NCI-H146 treated with DMSO at 0.1 percent for 48 hours (cell line): ENCODE data around the gene RABL3.
"Not testable (repeated sequence)": the region's sequence is repeated elsewhere in the genome, so short reads cannot be mapped to it uniquely, and the experiment has no call there.

Experiments
- DNase-seq: peaks from one replicate; lab custom pipeline; 2025; ENCODE audit not compliant: unreplicated experiment; lab: John Stamatoyannopoulos, UW

Gene RABL3

GRCh38 chr3:120745466-120745865 lies 3.1 kb upstream of the RABL3 start:
- DNase-seq: no peak

- DNase-seq: no peak
Observed at GRCh38 chr3:120743556-120744195, 1.4 kb upstream of the RABL3 start.

GRCh38 chr3:120742849-120743365 lies 591 bp upstream of the RABL3 start:
- DNase-seq: no peak

GRCh38 chr3:120741837-120742197 lies 499 bp downstream of the RABL3 start:
- no peak for DNase-seq

GRCh38 chr3:120741320-120741719 lies 996 bp downstream of the RABL3 start:
- no peak for DNase-seq

DNA sequence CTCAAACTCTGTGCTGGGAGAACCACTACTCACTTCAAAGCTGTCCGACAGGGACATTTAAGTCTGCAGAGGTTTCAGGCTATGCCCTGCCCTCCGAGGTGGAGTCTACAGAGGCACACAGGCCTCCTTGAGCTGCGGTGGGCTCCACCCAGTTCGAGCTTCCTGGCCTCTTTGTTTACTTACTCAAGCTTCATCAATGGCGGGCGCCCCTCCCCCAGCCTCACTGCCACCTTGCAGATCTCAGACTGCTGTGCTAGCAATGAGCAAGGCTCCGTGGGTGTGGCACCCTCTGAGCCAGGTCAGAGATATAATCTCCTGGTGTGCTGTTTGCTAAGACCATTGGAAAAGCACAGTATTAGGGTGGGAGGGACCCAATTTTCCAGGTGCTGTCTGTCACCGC lies 4.3 kb downstream of the RABL3 start:
- DNase-seq: not testable (repeated sequence)

- DNase-seq: no peak
Observed at GRCh38 chr3:120730576-120731542, 11.5 kb downstream of the RABL3 start.

- DNase-seq: no peak
Observed at GRCh38 chr3:120726791-120727190, 15.5 kb downstream of the RABL3 start.

GRCh38 chr3:120719167-120719834 lies 23.0 kb downstream of the RABL3 start:
- DNase-seq: not testable (repeated sequence)

DNA sequence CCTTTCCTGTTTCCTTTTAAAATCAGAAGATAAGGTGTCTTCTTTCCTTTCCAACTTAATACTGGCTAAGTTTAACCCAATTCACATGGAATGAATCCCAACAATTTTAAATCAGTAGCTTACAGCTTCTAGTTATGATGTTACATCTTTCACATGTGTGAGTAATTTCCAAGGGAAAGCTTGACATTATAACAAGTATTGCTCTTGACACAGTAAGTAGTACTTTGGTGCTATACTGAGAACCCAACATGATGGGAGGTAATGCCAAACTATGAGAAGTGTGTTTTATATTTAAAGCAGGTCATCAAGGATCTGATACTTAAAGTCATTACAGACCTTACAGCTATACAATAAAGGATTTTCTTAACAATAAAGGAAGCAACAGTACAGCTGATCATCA lies 29.1 kb downstream of the RABL3 start:
- DNase-seq: no peak

- DNase-seq: no peak
Observed at GRCh38 chr3:120710369-120710768, 31.9 kb downstream of the RABL3 start.

- no peak for DNase-seq
Observed at GRCh38 chr3:120708408-120708807, 33.9 kb downstream of the RABL3 start.

GRCh38 chr3:120706950-120707349 lies 35.4 kb downstream of the RABL3 start:
- DNase-seq: no peak

DNA sequence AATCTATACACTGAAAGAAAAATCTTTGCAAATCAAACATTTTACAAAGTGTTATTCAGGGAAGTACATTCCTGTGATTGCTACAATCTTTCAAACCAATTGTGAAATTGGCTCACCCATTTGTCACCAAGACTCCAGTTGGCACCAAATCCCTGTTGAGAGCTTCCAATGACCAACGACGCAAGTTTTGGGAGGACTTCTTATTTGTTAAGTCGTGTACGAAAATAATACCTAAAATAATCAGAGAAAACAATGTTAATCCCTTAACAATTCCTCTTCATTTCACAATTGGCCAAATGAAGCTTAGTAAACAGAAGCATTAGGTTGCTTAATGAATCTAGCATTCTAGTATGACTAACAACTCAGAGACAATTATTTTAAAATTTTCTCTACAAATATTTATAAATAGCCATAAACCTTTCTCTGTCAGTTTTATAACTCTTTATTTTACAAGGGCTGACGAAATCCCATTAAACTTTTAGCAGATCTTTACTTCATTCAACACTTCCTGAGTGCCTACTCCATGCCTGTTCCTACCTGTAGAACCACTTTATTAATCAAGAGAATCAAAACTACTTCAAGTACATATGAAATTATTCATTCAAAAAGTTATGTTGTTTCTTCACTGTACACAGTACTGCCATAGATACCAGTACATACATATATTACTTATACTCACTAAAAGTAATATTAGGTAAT lies 36.3 kb downstream of the RABL3 start:
- DNase-seq: no peak

- no peak for DNase-seq
Observed at GRCh38 chr3:120699333-120699732, 43.0 kb downstream of the RABL3 start.

- DNase-seq: peak; percentile 82
Observed at GRCh38 chr3:120693439-120694171, 48.7 kb downstream of the RABL3 start.

DNA sequence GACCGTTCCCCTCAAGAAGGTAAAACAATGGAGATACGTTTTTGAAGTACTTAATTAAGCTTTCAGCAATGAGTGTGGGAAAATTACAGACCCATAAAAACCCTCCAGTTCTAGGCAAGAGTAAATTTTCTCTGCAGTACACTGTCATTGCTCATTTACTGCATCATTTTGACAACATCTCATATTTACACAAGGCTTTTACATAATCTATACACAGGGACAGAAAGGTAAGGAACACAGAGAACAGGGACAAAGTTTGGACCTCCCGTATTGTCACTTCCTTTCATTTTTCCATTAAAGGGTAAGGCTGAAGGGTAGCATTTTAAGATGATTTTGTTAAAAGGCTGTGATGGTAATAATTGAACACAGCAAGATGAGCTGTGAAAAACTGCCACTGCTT lies 52.9 kb downstream of the RABL3 start:
- no peak for DNase-seq

- no peak for DNase-seq
Observed at GRCh38 chr3:120688121-120688520, 54.2 kb downstream of the RABL3 start.

DNA sequence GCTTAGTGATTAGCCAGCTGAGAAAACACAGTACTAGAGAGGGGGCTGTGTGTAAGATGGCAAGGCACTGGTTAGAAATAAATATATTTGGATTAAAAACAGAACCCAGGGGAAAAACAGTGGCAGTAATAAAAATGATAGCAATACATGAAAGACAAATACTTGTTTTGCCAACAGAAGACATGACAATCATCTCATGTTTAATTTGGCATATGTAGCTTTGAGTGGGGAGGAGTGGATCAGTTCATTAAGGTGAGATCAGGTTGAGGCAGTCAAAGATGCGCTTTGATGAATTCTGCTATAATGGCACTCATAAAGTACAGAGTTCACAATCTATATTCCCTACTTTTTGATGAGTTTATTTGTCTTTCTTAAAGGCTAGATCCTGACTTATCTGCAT lies 56.9 kb downstream of the RABL3 start:
- no peak for DNase-seq

GRCh38 chr3:120684896-120685295 lies 57.4 kb downstream of the RABL3 start:
- DNase-seq: no peak
